ENCODE results near the gene DNAI2.

DNA sequence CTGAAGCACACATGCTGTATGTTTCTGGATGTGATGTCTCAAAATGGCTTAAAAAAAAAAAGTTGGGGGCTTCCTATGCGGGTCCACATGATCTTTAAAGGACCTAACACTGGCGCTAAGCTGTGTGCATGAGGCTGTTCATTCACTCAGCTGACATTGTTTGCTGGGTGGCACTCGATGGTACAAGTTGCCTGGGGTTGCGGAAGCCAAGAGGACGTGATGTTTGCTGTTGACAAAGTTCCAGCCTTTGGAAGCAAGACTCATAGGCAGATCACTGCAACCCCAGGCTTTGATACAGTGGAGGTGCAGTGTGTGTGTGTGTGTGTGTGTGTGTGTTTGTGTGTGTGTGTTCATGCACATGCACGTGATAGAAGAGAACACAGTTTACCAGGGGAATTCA lies 29.5 kb upstream of the DNAI2 start:
- TF ChIP-seq CTCF (IDR thresholded peaks at IDR 0.05) (no peak), MAFK (IDR thresholded peaks at IDR 0.05; ENCODE audit: partially characterized antibody) (no peak), RAD21 (conservative IDR thresholded peaks at IDR 0.05 in 1 of 2, IDR thresholded peaks at IDR 0.05 in 1 of 2) (no peak), CHD2 (IDR thresholded peaks at IDR 0.05; ENCODE audit: low read length, partially characterized antibody) (no peak), FOSL2 (IDR thresholded peaks at IDR 0.05) (no peak), FOSL2 (CRISPR knock-in tag; IDR thresholded peaks at IDR 0.05) (no peak), MAX (IDR thresholded peaks at IDR 0.05) (no peak), ZNF302 (CRISPR knock-in tag; IDR thresholded peaks at IDR 0.05) (no peak), CEBPB (IDR thresholded peaks at IDR 0.05) (no peak), MYC (IDR thresholded peaks at IDR 0.05; ENCODE audit: borderline replicate concordance, low read length) (no peak), PHF8 (IDR thresholded peaks at IDR 0.05; ENCODE audit: borderline replicate concordance, low read depth) (no peak)
